WERI-Rb-1 (cell line): ENCODE results near the gene OGA.

Source experiments
- DNase-seq: peaks from one replicate; pipeline ENCODE4 v3.0.0-alpha.2; 2020
- H3K27ac ChIP-seq: fragments of 250-450 bp; sonication (Bioruptor Pico); 2 replicates; pipeline ENCODE4 v1.5.1; 2020; ENCODE audit warnings: mild to moderate bottlenecking, moderate library complexity
- H3K27me3 ChIP-seq: fragments of 250-450 bp; sonication (Bioruptor Pico); 2 replicates; pipeline ENCODE4 v1.5.1; 2021; ENCODE audit warnings: mild to moderate bottlenecking, low read depth, moderate library complexity; ENCODE audit not compliant: insufficient read depth, severe bottlenecking
- H3K36me3 ChIP-seq: fragments of 250-450 bp; sonication (Bioruptor Pico); 2 replicates; pipeline ENCODE4 v1.5.1; 2020; ENCODE audit warnings: mild to moderate bottlenecking, moderate library complexity
- H3K4me3 ChIP-seq: 2 replicates; pipeline ENCODE4 v1.5.1; 2011; ENCODE audit warnings: low read depth, mild to moderate bottlenecking, control low read depth, low read length
- H3K9me3 ChIP-seq: fragments of 250-450 bp; sonication (Bioruptor Pico); 2 replicates; pipeline ENCODE4 v1.5.1; 2021; ENCODE audit warnings: mild to moderate bottlenecking, moderate library complexity; ENCODE audit not compliant: severe bottlenecking
- TF ChIP-seq, protein P1 (sequence below): IDR thresholded peaks from 2 replicates; pipeline ENCODE4 v1.5.1; 2011; ENCODE audit warnings: low read depth, mild to moderate bottlenecking, control low read depth, inconsistent platforms, low read length

OGA gene

GRCh38 chr10:101776161-101776817 is 42.0 kb downstream of the OGA start:
- Histone ChIP-seq H3K4me3 (no peak overlapping the region), H3K9me3 (no peaks in the 10 kb centered on the region), H3K36me3 (no peaks in the 10 kb centered on the region; the same call in 1 of the 2 replicates), H3K27ac (no peak overlapping the region), H3K27me3 (peaks cover 6% of the 10 kb centered on the region)
- TF ChIP-seq, protein P1, sequence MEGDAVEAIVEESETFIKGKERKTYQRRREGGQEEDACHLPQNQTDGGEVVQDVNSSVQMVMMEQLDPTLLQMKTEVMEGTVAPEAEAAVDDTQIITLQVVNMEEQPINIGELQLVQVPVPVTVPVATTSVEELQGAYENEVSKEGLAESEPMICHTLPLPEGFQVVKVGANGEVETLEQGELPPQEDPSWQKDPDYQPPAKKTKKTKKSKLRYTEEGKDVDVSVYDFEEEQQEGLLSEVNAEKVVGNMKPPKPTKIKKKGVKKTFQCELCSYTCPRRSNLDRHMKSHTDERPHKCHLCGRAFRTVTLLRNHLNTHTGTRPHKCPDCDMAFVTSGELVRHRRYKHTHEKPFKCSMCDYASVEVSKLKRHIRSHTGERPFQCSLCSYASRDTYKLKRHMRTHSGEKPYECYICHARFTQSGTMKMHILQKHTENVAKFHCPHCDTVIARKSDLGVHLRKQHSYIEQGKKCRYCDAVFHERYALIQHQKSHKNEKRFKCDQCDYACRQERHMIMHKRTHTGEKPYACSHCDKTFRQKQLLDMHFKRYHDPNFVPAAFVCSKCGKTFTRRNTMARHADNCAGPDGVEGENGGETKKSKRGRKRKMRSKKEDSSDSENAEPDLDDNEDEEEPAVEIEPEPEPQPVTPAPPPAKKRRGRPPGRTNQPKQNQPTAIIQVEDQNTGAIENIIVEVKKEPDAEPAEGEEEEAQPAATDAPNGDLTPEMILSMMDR = no peak
- DNase-seq = no peak

DNA sequence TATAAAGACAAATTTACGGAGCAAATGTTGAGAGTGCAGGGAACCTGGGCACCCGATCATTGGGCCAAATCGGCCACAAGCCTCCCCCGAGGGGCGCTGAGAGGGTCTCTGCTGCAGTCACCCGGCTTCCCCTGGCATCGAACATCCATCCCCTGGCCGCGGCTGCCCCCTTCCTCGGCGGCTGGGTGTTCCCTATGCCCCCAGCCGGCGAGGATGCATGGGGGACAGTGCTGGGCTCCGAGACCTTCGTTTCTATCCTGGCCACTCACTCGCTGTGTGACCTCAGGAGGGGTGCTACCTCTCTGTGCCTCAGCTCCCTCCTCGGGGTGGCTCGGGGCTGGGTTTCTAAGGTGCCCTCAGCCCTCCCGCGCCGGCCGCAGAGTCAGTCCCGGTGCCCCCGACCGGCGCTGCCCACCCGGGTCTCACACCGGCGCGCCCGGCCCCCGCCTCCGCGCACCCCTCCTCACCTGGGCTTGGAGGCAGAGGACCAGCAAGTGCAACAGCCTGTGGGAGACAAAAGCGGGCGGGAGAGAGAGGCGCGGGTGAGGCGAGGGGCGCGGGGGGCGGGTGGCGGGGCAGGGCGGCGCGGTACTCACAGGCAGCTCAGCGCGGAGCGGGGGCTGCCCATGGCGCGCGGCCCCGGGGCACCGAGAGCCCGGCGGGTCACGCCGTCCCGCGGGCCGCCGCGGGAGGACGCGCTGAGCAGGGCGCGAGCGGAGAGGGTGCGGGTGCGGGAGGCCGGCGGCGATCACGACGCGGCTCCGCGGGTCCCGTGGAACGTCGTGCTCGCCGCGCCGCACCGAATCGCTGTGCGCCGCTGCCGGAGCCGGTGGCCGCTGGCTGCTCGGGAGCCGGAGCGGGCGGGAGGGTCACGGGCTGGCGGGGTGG is 42.7 kb downstream of the OGA start, which contains the start of gene FGF8:
FGF8 (minus strand) TSS at position 842 of the 888 bp plus-strand sequence; CDS start at position 628, 214 bp downstream.
- TF ChIP-seq, protein P1 = no peak
- Histone ChIP-seq H3K9me3 (no peaks in the 10 kb centered on the region), H3K27ac (no peak within 1 kb of the TSS), H3K4me3 (peak within 1 kb of the TSS; percentile 25; the same call in 1 of the 2 replicates), H3K36me3 (no peaks in the 10 kb centered on the region; the same call in 1 of the 2 replicates), H3K27me3 (peaks cover 6% of the 10 kb centered on the region)
- DNase-seq = no peak

DNA sequence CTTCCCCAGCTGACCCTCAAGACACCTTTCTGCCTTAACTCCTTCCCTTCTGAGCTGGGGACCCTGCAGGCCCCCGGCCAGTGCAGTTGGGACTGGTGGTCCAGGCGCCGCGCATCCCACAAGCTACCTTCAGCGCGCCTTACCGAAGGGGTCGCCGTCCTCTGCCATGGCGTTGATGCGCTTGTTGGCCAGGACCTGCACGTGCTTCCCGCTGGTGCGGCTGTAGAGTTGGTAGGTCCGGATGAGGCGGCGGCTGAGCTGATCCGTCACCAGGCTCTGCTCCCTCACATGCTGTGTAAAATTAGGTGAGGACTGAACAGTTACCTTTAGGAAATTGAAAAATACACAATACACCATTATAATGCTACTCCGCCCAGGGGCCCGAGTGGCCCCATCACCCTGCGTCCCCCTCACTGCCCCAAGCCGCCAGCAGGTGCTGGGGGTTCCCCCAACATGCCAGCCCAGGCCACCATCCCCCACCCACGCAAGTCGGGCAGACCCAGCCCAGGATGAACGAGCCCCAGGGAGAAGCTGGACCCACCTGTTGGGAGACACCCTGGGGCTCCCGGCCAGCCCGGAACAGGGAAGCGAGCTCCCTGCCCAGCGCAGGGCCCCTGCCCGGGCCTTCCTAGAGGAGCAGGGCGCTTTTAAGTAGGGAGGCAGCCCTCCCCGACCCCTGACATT is 43.5 kb downstream of the OGA start:
- no peaks in the 10 kb centered on the region for H3K36me3 ChIP-seq
- no peak overlapping the region for H3K4me3 ChIP-seq
- H3K27ac ChIP-seq = no peak overlapping the region
- no peak for DNase-seq
- TF ChIP-seq, protein P1 = no peak
- H3K27me3 ChIP-seq = peaks cover 6% of the 10 kb centered on the region
- H3K9me3 ChIP-seq = no peaks in the 10 kb centered on the region

GRCh38 chr10:101773923-101774588 is 44.2 kb downstream of the OGA start:
- no peaks in the 10 kb centered on the region for H3K9me3 ChIP-seq
- TF ChIP-seq, protein P1 = no peak
- peaks cover 6% of the 10 kb centered on the region for H3K27me3 ChIP-seq
- H3K4me3 ChIP-seq = no peak overlapping the region
- H3K36me3 ChIP-seq = no peaks in the 10 kb centered on the region
- DNase-seq = no peak
- H3K27ac ChIP-seq = no peak overlapping the region
